ENCODE results near the gene CLCN7.

The CLCN7 gene

DNA sequence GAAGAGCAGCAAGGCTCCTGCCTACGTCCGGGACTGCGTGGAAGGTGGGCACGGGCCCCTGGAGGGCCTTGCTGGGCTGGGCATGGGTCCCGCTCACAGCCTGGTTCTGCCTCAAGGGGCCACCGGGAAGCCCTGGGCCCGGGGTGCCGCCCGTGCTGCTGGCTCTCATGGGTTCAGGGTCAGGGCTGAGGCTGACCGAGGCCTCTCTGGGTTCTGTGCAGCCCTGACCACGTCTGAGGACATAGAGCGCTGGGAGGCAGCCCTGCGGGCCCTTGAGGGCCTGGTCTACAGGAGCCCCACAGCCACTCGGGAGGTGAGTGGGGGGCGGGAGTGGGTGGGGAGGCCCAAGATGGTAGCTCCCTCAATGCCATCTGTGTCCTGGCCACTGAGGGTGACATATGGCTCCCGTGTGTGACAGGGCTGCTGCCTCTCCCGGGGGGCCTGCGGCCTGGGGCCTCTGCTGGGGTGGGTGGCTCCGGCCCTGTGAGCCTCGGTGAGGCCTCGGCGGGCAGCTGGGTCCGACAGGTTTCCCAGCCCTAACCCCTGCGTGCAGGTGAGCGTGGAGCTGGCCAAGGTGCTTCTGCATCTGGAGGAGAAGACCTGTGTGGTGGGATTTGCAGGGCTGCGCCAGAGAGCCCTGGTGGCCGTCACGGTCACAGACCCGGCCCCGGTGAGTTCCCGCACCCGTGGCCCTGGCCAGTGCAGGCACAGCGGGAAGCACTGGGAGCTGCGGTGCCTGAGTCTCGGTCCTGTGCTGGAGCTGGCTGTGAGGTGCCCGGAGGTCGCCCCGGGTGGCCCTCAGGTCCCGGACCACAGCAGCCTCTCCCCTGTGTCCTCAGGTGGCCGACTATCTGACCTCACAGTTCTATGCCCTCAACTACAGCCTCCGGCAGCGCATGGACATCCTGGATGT lies 27.5 kb upstream of the CLCN7 start:
- DNase-seq (ENCODE audit: low read depth): no peak

DNA sequence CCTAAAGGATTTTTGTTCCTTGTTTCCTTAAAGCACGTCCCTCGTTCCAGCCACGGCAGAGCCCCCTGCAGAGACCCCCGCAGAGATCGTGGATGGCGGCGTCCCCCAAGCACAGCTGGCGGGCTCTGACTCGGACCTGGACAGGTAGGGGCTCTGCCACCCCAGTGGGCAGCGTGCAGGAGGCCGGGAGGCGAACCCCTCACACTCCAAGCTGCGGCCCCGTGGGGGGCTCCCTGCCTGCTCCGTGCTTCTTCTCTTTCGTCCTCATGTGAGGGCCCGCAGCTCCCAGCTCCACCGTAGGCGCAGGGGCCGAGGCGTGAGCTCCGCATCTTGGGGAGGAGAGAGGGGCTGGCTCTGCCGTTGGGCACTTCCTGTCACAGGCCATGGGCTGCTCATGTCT lies 26.8 kb upstream of the CLCN7 start:
- DNase-seq (ENCODE audit: low read depth): no peak

DNA sequence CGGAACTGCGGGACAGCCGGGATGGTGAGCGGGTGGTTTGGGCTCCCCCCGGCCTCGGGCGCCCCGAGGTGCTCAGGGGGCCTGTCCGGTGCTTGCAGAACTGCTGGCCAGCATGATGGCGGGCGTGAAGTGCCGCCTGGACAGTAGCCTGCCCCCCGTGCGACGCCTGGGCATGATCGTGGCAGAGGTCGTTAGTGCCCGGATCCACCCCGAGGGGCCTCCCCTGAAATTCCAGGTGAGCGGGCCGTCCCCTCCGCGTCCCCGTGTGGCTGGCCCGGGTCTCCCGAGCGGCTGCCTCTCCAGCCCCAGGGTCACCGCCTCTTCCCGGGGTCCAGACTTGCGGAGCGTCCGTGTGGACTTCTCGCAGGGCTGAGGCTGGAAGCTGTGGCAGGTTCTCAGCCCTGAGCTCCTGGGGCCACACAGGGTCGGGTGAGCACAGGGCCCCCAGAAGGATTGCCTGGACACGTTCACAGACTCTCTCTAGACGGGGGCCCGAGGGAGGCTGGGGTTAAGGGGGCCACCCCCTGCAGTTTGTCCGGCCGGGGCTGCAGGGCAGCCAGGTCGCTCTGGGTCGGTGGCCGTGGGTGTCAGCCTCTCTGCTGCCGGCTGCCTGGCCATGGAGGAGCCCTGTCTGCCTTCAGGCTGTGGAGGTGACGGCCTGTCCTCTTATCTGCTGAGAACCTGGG lies 25.8 kb upstream of the CLCN7 start:
- DNase-seq (ENCODE audit: low read depth): no peak

DNA sequence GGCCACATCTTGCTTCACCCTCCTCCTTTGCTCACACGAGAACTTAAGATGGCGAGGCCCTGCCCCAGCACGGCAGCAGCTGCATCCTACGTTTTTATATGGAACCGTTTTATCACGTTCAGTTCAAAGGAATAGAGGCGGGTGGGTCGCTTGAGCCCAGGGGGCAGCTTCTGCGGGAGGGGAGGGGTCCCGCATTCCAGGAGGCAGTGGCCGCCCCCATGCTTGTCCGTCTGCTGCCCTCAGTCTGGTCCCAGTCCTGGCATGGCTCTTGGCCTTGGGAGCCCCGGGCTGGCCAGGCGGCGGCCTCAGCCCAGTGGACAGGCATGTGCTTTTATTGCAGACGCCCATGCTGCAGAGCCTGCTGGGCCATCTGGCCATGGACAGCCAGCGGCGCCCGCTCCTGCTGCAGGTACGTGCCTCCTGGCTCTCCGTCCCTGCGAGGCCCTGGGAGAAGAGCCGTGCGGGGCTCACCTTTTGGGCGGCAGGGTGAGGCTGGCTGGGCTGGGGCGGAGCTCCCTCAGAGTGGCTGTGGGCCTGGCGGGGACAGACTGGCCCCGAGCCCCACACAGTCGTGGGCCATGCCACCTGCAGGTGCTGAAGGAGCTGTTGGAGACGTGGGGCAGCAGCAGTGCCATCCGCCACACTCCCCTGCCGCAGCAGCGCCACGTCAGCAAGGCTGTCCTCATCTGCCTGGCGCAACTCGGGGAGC lies 25.1 kb upstream of the CLCN7 start:
- no peak for DNase-seq (ENCODE audit: low read depth)

DNA sequence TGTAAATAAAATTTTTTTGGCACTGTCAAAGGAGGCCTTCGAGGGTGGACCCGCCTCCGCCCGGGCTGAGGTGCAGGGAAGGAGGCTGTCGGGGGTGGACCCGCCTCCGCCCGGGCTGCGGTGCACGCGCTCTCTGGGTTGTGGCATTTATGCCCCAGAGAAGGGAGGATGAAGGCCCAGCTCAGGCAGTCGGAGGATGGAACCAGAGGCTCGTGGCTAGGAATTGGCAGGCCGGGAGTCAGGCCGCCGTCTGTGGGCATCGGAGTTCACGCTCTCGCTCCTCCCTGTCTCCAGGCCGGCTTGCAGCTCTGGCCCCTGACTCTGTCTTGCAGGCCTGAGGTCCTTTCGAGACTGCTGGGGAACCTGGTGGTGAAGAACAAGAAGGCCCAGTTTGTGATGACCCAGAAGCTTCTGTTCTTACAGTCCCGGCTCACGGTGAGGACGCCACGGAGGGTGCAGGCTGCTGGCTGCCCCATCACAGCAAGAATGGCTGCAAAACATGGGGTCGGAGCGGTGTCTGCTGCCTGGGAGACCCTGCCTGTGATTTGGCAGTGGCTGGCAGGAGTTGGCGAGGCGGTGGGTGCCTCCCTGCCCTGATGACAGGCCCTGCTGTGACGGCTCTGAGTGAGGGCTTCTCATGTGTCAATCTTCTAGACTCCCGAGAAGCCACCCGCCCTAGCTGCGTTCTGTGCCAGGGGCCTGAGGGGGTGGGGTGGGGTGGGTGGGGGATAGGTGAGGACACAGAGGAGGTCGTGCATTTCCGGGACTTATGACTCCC lies 24.3 kb upstream of the CLCN7 start:
- no peak for DNase-seq (ENCODE audit: low read depth)

DNA sequence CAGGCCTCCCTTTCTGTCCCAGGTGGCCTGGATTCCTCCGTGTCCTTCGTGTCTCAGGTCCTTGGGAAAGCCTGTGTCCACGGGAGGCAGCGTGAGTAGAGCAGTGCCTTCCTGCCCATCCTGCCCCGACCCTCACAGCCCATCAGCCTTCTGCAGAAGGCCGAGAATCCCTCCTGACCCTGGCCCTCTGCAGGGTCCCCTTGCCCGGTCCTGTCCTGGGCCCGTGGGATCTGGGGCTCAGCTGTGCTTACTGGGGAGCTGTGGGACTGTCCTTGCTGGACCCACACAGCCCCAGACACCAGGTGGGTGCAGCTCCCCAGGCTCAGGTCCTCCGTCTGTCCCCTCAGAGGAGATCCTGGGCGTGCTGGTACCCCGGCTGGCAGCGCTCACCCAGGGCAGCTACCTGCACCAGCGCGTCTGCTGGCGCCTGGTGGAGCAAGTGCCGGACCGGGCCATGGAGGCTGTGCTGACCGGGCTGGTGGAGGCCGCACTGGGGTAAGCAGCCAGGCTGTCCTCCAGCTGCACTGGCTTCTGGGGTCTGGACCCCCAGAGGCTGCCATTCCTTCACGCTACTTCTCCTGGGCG lies 22.3 kb upstream of the CLCN7 start:
- DNase-seq (ENCODE audit: low read depth): no peak

DNA sequence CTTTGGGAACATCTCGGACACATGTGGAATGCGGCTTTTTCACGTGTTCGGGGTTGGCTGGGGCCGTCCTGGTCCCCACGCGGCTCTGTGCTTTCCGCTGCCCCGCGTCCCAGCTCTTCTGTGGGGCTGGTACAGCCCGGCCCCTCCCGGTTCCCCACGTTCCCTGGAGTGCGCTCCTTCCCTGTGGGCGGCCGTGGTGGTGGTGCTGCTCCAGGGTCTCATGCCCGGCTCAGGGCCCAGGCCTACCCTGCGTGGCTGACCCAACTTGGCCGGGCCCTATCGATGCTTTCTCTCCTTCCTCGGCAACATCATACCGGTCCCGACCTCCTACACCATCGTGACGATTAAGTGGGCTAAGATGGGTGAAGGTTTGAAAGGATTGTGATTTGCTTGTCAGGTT lies 21.6 kb upstream of the CLCN7 start:
- DNase-seq (ENCODE audit: low read depth): no peak

DNA sequence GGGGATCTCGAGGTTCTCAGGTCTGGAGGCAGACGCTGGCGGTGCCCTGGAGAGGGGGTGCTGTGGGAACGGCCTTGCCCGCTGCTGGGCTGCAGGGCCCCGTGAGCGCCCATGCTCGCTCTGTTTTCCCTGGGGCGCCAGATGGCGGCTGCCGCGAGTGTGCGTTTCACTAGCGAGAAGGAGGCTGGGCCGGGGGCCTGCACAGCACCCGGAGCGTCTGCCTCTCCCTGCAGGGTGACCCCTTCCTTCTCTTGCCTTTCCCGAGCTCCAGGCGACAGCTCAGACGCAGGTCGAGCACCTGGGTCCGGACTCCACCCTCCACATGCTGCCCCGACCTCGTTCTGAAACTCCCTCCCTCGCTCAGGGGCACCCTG lies 21.0 kb upstream of the CLCN7 start:
- DNase-seq (ENCODE audit: low read depth): no peak

DNA sequence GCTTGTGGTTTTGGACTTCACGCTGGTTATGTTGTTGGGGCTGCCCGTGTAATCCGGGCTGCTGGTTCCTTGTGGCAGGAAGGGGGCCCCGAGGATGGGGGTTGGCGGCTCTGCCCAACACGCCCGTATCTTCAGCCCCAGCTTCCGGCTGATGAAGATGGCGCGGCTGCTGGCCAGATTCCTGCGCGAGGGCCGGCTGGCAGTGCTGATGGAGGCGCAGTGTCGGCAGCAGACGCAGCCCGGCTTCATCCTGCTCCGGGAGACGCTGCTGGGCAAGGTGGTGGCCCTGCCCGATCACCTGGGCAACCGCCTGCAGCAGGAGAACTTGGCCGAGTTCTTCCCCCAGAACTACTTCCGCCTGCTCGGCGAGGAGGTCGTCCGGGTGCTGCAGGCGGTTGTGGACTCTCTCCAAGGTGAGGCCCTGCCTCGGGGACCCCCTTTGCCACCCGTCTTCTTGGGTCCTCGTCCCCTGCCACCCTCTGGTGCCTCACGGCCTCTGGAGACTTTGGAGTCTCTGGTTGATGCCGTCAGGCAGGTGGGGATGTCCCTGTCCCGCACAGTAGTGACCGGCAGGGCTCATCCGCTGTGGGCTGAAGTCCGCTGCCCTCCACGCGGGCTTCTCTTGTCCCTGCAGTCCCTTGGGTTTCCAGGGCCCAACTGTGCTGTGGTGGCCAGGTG lies 20.5 kb upstream of the CLCN7 start:
- no peak for DNase-seq (ENCODE audit: low read depth)

DNA sequence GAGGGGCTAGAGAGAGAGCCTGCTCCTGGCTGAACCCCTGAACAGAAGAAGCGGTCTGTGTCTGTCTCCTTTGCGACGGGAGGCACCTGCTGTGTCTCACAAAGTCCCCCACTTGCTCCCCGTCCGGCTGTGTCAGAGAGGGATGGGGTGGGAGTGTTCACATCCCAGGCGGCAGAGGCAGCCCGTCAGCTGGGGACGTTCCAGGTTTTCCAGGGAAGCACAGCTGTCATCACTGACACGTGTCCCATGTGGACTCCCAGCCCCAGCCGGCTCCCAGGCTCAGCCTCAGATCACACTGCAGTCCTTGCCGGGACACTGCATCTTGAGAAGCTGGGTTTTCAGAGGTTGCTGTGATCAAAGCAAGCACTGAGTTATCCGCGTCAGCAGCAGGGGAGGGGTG lies 19.9 kb upstream of the CLCN7 start:
- no peak for DNase-seq (ENCODE audit: low read depth)

DNA sequence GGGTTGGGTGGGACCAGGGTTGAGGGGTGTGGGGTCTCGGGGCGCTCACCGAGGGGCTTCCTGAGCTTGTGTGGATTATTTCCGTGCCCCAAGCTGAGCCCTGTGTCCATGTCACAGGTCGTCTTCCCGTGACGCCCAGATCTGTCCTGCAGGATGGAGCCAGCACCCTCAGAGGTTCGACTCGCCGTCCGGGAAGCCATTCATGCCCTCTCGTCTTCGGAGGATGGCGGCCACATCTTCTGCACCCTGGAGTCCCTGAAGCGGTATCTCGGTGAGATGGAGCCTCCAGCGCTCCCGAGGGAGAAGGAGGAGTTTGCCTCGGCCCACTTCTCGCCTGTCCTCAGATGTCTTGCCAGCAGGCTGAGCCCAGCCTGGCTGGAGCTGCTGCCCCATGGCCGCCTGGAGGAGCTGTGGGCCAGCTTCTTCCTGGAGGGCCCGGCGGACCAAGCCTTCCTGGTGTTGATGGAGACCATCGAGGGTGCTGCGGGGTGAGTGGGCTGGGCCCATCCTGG lies 19.4 kb upstream of the CLCN7 start:
- peak; percentile 51 for DNase-seq (ENCODE audit: low read depth)

DNA sequence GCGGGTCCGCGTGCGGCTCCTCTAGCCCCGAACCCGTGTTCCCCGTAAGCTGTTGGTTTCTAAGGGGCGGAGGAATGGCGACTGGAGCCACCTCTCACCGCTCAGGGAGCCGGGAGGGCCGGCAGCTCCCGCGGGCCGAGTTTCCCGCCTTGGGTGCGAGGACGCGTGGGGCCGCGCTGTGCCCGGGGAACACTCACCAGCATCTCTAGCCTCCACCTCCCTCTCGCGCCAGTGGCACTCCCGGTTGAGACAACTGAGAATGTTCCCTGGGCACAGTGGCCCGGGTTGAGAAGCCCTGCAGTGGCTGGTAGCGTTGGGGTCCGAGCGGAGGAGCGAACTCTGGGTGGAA lies 18.9 kb upstream of the CLCN7 start:
- DNase-seq (ENCODE audit: low read depth): no peak

DNA sequence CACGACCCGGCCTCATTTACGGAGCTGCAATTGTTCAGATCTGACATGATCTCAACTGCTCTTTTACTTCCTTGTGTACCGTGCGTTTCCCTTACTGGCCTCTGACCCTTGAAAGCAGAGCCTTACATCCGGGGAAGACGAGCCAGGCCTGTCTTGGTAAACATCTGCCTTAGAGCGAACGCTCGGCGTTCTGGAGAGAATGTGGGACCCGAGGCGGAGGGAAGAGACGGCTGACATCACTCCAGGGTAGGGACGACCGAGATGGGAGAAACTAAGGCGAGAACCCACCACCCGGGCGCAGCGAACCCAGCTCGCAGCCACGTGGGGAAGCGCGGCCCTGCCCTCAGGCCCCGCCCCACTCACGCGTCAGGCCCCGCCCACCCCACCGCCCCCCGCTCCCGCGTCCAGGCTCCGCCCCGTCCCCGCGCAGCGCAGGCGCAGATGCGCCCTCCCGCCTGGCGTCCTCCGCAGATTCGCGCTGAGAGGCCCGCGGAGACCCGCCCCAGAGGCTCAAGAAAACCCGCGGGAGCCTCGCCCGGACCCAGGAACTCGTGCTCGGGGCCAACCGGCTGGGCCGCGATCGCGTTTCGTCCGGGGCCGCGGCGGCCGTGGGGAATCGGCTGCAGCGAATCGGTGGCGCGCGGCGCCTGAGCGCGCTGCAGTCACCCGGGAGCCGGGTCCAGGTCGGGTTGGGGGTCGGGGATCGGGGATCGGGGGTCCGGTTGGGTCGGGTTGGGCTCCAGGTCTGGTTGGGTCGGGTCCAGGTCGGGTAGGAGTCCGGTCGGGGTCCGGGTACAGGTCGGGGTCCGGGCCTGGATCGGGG lies 18.3 kb upstream of the CLCN7 start, which contains the start of gene TELO2:
Gene TELO2 (plus strand): TSS at position 438 of the 823 bp plus-strand sequence. CDS start 922 bp downstream, outside the sequence.
- peak; percentile 51 for DNase-seq (ENCODE audit: low read depth)

DNA sequence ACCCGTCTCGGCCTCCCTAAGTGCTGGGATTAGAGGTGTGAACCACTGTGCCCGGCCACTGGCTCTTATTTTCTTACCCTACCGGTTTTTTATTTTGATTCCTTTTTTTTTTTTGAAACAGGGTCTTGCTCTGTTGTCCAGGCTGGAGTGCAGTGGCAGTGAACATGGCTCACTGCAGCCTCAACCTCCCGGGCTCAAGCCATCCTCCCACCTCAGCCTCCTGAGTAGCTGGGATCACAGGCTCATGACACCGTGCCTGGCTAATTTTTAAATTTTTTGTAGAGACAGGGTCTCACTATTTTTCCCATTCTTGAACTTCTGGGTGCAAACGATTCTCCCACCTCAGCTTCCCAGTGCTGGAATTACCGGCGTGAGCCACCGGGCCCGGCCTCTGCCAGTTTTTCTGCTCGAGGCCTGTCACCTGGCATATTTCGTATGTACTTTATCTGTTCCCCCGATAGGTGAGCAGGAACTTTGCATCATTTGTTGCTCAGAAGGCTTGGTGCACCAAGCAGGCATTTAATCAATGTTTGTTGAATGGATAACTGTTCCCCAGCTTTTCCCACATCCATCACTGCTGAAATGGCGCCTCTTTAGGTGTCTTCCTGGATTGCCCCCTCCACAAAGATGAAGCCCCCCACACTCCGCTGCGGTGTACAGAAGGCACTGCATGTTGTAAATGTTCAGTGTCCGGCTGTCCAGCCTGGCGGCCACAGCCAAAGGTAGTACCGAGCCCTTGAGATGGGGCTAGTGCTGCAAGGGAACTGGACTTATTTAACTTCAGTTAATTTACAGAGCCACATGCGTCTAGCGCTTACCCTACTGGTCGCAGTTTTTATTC lies 17.5 kb upstream of the CLCN7 start:
- no peak for DNase-seq (ENCODE audit: low read depth)

DNA sequence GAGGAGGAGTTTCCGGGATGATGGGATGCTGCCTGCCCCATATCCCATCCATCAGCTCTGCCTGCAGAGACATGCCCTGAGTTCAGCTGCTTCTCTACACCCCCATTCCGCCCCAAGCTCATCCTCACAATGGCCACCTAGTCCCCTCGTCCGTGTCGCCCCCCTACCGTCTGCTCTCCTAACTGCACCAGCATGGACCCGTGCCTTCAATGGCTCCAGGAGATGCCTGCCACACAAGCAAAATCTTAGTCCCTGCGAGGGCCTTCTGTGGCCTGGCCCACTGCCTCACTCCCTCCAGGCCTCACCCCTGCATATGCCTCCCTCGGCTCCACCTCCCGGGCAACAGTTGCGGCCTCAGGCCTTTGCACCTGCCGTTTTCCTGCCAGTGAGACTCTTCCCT lies 16.5 kb upstream of the CLCN7 start:
- DNase-seq (ENCODE audit: low read depth): no peak

DNA sequence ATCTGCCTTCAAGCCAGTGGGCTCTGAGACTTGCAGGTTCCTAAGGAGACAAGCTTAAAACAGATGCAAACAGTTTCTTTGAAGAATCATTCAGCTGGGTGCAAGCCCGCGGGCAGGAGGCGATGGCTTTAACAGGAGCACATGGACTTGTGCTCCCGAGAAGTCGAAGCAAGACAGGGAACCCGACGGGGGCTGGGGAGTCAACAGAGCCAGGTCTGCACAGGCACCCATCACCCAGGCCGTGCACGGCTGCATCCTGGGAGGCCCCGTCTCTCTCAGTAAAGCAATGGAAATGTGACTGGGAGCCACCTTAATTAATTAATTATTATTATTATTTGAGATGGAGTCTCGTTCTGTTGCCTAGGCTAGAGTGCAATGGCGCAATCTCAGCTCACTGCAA lies 14.2 kb upstream of the CLCN7 start:
- no peak for DNase-seq (ENCODE audit: low read depth)

DNA sequence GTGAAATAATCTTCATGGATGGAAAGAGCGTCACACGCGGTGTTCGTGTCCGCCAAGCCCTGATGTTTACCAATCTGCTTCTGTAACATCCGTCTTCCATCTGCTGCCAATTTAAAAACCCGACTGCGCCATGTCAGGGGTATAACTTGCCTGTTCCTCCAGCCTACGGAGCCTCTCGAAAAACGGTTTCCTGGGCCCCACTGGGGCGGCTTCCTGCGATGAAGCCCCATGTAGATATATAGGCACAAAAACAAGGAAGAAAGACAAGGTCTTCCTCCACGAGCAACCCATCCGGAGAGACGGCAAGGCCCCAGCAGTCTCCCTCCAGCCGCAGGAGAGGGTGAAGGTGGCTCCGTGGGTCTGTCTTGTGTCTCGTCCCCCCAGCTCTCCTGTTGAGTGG lies 13.8 kb upstream of the CLCN7 start, which contains the start of gene PTX4:
Gene PTX4 (minus strand): TSS at position 326 of the 400 bp plus-strand sequence. CDS start 35 bp downstream, at position 291.
- no peak for DNase-seq (ENCODE audit: low read depth)

DNA sequence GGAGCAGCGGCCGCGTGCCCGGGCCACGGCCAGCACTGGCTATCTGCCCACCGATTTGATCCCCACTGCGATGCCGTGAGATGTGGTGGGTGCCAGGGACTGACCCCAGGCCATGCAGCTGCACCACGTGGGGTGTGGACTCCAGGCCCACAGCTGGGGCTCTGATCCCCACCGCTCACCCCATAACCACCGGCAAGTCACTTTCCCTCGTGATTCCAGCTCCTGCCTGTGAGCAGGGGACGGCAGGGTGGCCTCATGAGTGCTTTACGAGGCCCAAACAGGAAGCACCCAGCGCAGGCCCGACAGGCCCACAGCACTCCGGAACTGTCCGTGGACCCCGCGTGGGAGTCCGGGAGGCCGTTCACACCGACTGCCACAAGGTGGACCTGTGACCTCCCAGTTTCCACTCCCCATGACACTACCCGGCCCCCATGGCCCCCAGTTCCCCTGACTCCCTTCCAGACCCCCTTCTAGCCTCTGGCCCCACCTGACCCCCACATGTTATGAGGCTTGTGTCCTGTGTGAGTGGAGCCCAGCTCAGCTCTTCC lies 13.3 kb upstream of the CLCN7 start:
- DNase-seq (ENCODE audit: low read depth): no peak
